Superior temporal gyrus (tissue), 1 donor: Measurements from ENCODE around the gene DAB2.

Source experiments
- DNase-seq: peaks from one replicate; pipeline ENCODE4 v3.0.0-alpha.2; 2016; ENCODE audit errors: extremely low spot score

The DAB2 gene

DNA sequence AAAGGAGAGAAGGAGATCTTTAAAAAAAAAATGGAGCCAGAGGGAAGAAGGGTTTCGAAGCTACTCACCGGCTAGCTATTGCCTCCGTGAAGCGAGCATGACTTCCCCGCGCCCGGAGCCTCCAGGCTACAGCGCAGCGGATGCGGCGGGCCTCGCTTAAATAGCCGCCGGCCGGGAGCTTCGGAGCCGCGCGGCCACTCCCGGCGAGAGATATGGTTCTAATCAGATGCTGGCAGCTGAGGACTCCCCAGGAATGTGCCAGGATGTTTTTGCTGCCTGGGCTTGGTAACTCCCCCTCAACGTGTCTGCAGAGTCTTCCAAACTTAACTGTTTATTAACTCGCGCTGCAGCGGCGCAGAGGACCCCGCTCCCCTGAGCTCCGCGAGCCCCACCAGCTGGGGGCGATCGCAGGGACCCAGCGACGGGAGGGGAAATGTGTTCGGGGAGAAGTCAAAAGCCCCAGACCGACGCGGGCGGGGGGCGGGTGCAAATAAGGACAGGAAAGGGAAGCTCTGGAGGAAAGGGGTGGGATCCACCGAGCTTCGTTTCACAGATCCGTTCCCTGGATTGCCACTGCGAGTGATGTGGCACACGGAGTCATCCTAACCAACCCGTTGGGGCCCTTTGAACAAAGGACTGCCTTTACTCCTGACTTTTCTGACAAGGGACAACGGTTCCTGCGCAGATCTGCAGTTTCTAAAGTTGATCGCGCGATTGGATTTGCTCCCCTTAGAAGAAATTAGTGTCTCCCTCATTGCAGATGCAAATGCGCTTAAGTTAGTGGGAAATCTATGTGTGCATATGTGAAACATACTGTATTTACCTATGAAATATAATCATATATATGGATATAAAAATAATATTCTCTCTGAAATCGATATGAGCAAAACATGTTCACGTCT lies at the start of gene DAB2:
Gene DAB2 (minus strand): TSS at position 245 of the 902 bp plus-strand sequence. CDS start 30,660 bp downstream, outside the sequence.
- peak; percentile 57 for DNase-seq

DNA sequence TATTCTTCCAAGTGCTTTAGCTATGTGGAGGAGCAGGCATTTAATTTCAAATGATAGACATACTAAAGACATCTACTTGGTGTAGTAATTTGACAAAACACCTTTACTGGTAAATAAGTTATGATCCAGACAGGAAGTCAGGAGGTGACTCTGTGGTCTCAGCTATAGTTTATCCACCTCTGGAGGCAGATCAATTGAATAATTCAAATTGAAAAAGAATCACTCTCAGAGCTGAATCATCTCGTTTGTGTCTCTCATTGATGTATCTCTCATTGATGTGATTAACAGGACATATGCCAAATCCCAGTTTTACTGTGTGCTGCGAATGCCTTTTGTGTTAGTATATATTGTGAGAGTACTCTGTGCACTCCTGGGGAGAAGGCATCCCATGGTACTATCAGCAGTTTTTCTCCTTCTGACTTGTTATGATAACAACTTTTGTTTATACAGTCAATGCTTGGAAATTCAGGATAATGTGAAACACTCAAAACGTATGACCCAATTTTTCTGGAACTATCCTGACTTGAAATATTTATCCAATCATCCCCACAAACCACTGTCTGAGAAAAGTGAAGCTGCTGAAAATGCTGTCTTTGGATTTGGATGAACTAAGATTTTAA lies 48.5 kb upstream of the DAB2 start:
- DNase-seq = no peak

DNA sequence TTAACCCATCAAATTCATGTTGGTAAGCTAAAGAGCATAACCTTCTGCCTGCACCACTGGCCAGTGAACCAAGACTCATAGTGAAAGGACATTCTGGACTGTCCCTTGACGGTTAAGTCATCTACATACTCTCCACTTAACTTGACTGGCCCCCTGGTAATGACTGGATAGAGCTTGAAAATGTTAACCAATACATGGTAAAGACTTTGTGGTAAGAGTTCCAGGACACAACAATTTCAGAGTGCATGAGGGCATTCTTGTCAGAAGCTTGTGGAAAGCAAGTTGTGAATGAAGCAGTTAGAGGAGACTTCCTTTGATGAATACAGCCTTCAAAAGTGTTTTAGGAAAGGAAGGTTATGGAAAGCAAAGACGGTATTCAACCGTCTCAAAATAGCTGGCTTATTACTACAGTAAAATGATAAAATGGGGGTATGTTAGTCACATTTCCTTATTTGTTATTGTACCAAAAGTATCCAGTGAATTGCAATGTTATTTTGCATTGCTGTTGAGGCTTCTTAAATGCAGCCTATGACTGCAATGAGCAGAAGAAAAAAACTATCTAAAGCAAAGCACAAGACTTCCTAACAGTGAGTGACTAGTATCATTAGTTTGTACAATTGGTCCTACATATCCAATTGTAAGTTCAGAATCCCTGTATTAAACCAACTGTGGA lies 47.2 kb upstream of the DAB2 start:
- DNase-seq = no peak

DNA sequence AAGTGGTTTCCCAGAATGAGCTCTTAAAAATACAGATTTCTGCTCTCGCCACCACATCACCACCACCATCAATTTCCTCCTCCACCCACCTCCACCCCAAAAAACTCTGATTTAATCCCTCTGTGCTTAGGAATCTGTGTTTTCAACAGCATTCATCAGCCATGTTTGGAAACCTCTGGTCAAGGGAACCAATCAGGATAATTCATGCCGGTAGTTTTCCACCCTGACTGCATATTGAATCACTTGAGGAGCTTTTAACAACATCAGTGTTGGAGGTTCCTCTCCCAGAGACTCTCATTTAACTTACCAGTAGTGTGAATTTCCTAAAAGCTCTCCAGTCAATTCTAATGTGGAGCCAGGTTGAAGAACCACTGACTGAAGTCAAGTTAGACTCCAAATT lies 46.0 kb upstream of the DAB2 start:
- no peak for DNase-seq

DNA sequence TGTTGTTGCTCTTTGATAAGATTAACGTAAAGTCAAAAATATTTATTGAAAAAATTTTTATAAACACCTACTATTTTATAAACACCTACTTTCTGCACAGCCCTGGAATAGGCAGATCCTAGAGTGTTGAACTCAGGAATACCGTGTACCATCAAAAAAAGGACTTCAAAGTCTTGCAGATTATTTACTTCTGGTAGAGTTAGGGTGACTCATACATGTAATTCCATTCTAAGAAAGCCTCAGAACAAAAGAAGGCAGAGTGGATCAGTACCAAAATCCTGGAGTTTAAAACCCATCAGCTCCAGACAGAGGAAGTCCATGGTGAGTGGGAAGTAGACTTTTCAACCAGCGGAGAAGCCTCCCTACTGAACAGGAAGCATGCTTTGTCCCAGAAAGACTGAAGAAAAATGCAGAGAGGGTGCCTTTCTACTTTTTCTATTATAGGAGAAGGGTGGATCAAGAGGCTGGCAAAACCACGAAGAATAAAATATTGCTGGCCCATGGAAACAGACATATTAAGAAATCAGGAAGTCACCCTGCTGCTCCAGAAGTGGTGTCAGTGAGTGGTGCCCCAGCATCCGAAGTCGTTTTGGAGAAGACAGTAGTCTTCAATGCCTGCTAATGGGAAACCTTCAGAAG lies 45.1 kb upstream of the DAB2 start:
- no peak for DNase-seq

DNA sequence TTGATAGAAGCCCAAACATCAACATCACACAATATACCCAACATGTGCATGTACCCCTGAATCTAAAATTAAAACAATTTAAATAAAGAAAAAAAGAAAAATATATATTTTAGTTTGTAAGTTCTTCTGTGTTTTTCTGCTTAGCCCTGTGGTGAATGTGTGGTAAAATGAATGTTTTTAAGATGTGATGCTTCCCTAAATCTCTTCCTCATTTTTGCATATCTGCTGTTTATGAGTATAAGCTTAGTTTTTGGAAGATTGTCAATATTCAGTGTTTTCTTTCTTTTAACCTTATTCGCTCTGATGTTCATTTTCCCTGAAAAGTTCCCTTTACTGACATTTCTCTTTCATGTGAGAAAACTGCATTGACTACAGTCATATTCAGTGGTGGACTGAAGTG lies 44.4 kb upstream of the DAB2 start:
- no peak for DNase-seq

DNA sequence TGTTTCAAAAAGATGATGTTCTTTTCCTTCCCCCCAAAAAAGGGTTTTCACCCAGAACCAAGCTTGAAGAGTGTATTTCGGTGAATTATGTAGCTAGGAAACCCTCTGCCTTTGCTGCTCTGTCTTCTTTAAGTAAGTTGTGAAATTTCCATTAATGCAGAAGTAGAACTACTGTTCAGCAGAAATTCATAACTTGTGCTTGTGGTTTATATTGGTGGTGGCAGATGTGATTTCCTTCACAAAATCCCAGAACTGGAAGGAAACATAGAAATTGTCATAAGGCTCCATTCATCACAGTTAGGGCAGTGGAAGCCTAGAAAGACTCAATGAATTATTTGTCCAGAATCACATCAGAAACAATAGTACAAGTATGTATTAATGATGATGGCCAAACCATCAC lies 42.1 kb upstream of the DAB2 start:
- DNase-seq = no peak

DNA sequence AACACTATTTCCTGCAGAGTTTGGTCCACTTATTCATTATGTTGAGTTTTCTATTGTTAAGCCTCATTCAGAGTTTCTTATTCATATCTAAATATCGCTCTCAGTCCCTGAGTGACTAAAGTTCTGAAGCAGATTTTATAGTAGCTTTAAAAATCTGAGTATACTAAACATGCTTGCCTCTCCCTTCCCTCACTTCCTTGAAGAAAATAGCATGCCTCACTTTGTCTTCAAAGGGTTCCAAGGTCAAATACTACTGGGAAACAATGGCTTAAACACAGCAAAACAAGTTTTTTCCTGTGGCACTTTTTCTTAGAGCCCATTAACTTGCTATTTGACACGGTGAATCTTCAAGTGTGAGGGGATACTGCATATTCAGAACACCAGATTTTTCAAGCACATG lies 41.1 kb upstream of the DAB2 start:
- DNase-seq = no peak

DNA sequence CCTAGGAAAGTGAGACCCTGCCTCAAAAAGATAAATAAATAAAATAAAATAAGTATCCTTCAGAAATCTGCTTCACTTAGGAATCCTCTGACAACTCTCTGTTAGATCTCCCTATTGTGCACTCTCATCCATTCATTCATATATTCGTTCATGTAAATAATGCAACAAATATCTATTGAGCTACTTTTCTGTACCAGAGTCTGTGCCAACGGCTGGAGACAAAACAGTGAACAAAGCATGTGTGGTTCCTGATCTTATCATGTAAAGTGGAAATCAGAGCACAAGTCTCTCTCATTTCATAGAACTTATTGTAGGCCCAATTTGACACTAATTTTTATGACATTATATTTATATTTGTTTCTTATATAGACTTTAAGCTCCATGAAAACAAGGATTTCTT lies 40.3 kb upstream of the DAB2 start:
- no peak for DNase-seq

DNA sequence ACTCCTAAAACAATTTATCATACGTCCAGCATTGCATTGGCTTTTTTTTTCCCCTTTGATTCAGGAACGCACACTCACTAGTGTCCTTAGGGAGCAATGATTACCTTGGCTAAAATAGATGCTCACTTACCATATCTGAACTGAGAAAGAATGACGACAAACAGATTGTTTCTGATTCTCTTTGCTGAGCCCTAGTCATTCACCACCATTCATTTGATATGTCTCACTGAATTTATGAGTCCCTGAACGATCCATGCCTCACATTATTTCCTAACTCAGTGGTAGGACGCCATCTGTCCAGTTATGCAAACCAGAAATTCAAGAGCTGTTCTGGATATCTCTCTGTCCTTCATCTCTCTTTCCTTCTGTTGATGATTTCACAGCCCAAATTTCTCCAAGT lies 39.3 kb upstream of the DAB2 start:
- no peak for DNase-seq

DNA sequence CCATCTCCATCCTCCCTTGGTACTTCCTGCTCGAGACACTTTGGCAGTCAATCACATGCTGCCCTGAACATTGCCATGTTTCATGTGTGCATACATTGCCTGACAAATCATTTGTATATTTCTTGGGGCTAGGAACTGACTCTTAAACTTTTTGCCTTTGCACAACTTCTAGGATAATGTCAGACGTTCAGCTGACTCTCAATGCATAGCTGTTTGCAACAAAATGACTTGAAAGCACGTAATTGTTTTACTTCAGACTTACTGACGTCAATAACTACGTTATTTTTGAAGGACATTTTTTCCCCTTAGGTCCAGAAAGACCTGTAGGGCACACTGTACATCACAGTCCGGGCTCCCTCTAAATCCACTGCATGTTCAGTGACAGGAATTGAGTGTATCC lies 37.4 kb upstream of the DAB2 start:
- no peak for DNase-seq

DNA sequence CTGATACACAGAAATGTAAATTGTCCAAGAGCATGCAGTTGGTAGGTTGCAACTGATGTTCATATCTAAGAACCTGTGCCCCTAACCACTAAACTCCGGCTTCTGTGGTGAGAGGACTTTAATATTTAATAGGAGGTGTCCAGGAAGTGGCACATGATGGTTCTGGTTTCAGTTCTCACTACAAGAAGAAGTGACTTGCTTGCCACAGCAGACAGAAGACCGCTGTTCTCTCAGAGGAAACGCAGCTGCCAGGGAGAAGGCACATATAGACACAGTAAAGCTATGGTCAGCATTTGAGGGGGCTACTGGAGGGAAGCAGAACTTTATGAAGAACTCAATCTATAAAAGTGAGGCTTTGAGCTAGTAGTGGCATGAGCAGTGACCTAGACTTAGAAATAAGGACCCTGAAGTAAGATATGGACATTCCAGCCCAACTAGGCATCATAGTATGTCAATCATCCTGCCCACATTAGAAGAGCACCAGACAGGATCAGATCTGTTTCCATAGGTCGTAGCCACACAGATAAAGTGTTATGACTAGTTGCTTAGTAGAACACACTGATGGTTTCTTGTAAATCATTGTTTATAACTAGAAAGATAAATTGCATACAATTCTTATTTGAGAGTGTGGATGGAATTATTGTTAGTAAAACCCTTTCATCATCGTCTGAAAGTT lies 36.4 kb upstream of the DAB2 start:
- peak; percentile 26 for DNase-seq

DNA sequence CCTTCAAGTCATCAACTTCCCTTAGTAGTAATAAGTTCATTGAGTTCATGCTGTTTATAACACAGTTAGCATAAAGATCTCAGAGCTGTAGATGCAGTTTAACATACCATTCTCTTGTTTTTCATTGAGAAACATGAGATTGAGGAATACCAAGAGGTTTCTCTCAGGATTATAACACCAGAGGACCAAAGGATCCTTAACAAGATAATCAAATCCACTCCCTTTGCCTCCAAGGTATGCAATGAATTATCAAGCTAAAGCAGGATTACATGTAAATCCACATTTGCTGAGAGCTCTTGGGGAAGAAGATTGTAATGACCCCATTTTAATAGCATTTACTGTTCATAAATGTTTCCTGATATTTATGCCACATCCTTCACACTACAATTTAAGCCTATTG lies 35.1 kb upstream of the DAB2 start:
- no peak for DNase-seq

DNA sequence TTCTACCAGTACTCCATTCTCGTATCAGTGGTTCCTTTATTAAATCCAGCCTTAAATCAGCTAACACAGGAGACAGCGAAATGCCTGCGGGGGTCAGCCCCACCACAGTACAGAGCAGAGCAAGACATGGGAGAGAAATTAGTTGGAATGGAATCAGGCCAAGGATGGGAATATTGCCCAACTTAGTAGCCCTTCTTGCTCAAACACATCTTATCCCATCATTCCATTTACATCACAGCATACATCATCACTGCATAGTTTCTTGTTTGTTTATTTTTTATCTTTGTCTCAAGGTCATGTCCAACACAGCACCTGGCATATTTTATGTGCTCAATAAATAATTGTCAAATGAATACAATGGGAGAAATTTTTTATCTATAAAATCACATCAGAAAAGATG lies 34.3 kb upstream of the DAB2 start:
- no peak for DNase-seq

DNA sequence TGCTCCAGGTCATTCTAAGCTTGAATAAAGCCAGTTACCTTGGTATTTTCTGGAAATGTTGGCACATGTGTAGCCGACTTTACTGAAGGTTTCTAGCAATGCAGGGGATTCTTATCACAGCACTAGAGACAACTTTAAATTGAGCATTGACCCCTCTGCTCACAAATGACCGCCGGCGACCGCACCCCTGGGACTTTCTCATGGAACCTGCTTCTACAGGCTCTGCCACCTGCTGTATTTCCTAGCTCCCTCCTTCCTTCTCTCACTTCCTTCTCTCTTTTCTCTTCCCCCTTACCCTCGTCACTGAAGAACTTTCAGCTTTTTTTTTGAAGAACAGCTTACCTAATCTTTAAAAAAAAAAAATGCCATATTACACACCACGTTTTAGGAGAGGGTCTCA lies 30.9 kb upstream of the DAB2 start:
- no peak for DNase-seq

DNA sequence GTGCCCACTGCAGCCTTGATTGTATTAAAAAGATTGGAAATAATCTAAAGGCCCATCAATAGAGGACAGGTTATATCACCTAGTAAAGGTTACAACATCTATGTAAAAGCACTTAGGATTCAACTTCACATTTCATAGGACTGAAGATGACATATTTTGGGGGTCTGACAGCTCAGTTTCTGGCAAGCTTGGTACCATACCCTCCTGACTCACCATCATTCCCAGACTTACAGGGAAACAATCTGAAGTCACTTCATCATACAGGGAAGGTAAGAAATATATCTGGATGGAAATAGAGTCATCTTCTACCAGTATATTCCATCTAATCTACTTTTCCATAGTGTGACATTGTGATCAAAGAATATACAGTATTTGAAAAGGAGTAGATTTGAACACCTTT lies 28.8 kb upstream of the DAB2 start:
- no peak for DNase-seq

DNA sequence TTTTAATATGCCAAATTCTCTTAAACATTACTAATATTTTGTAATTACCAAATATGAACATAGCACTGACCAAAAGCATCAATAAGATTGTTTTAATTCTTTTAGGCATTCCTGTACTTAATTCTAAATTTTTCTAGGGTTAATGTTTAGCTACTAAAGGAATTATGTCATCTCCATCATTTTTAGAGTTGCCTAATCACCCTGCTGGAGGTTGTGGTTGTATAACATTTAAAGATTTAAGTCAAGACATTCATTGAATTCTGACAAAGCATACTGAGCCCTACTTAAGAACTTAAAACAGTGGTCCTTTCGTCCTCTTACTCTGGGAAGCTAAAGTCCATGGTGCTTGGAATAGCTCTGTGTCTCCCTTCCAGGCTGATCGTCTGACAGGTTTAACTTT lies 28.1 kb upstream of the DAB2 start:
- DNase-seq = no peak

DNA sequence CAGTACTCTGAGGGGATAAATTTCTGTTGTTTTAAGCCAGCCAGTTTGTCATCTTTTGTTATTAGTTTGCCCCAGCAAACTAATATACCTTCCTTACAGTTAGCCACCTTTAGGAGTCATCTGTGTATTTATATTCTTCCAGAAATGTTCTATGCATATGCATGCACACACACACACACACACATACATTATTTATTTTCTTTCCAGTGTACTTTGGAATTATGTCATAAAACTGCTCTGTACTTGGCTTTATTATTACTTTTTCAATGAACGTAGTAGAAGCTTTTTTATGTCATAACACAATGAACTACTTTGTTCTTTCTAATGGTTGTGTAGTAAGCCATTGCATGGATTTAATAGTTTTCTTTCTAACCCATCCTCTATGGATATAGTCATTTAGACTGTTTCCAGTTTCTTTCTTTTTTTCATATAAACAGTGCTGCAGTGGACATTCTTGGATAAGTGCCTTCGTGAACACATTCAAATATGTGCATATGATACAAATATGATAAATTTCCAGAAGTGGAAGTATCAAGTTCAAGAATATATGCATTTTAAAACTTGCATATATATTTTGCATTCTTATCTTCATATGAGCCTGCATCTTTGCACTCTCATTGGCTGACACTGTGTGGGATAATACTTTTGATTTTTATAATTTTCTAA lies 26.6 kb upstream of the DAB2 start:
- DNase-seq = no peak

DNA sequence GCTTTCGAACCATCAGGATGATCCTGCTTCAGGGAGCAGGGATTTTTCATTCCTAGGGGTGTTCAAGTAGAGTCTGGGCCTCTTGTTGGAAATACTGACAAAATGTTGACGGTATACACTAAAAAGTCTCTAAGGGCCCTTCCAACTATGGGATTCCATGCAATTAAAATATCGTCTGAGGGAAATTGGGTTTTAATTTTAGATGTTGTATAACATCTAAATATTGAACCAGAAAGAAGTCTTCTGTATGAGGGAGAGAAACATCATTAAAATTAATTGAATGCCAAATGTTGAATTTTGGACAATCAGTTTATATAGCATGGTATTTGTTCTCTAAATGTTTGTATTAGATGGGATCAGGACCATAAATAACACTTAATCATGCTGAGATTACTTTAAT lies 25.7 kb upstream of the DAB2 start:
- DNase-seq = no peak

DNA sequence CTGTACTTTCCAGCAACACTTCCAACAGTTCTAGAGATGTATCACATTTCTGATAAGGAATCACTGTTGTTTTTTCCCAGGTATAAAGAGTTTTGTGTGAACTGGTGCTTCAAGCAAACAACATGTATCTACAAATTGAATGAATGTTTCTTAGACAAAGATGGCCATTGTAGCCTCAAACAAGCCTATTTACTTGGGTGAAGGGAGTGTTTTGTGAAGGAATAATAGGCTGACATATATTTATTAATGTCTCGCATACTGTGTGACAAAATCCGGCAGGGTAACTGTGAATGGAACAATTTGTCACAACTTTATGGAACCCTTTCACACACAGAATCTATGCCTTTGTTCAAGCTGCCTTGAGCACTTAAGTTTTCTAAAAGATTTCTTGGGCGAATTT lies 24.8 kb upstream of the DAB2 start:
- no peak for DNase-seq

DNA sequence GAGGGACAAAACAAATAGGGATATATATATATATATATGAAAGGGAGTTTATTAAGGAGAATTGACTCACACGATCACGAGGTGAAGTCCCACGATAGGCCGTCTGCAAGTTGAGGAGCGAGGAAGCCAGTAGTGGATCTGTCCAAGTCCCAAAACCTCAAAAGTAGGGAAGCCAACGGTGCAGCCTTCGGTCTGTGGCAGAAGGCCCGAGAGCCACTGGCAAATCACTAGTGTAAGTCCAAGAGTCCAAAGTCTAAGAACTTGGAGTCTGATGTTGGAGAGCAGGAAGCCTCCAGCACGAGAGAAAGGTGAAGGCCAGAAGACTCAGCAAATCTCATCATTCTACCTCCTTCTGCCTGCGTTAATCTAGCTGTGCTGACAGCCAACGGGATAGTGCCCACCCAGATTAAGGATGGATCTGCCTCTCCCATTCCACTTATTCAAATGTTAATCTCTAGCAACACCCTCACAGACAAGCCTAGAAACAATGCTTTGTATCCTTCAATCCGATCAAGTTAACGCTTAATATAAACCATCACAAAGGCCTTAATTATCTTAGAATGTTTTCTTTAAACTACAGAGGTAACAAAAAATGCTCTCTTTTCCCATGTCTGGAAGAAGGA lies 23.8 kb upstream of the DAB2 start:
- no peak for DNase-seq
